Measurements from ENCODE around the gene EYA4. TPM values are rescaled to one million over a fixed set of nuclear protein-coding genes. Genes with fewer than 3 reads are reported as not detected.

EYA4 gene
- total RNA-seq, 2 experiments from 2014 or later: not detected

DNA sequence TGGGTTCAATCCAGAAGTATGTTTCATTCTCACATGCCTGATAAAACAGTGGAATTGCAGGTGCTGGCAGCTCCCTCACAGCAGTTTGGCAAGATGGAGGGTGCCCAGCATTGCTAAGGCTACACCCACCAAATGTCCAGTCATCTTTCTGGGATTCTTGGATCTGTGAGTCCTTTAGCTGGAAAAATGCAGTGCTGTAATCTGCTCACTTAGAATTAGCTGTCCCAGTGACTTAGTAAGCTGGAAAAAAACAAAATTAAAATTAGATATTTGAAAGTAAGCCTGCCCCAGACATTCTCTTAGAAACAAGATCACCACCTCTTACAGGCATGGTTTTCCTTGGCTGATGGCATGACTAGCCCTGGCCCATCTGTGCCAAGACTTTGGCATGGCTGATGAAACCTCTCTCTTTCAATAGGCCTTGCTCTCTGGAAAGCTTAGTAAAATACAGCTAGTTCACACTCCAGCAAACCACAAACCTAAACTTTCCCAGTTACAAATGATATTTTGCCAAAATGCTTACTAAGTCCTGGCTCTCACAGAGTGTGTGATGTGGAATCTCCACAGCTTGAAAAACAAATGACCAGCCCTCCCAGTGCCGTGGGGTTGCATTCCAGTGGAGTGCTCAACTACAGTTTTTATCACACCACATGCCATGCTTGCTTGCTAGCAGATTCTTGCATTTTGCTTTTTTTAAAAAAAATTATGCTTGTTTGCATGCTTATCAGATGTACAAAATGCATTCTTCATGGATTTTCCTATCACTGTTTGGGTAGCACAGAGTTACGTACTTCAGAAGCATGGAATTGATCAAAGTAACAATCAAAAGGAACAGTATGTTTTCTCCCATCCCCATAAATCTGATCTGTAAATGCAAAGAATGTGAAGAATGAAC is 261.5 kb downstream of the EYA4 start:
- H3K27ac Mint-ChIP-seq: no peak overlapping the region
- no peaks in the 10 kb centered on the region for H3K4me1 Mint-ChIP-seq
- no peaks in the 10 kb centered on the region for H3K9me3 Mint-ChIP-seq (ENCODE audit: low read depth)
- CTCF ChIA-PET: no interaction called here
- ATAC-seq: no peak
- no peaks in the 10 kb centered on the region for H3K36me3 Mint-ChIP-seq
- DNase-seq: no peak
- H3K4me3 Mint-ChIP-seq: no peak overlapping the region
- H3K27me3 Mint-ChIP-seq: peaks cover 5% of the 10 kb centered on the region

DNA sequence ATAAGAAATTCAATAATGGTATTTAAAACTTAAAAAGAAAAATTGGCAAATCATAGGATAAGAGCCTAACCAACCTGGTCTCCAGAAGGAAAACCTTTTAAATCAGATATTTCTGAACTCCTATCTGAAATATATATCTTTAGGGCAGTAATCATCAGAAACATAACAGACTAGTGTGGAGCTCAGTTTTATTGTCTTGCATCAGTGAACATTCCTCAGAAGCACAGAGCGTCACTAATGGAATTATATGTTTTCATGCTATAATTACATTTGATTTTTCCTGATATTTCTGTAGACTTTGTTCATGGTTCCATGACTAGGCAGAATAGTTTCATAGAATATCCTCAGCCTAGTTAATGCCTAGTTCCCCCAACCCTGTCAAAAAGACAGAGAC is 262.2 kb downstream of the EYA4 start:
- CTCF ChIA-PET: no interaction called here
- no peaks in the 10 kb centered on the region for H3K4me1 Mint-ChIP-seq

DNA sequence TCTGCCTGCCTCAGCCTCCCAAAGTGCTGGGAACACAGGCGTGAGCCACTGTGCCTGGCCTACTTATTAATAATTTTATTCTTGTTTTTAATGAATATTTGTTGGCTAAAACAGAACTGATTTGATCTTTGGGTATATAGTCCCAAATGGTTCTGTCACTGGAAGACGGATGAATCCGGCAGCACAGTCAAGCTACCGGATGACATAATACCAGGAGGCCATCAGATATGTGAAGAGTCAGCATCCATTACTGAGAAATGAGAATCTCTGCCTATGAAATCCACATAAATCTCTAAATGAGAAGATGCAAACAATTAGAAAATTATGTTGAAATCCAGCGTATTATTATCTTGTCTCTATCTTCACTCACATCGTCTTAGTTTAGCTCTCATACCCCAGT is 263.0 kb downstream of the EYA4 start:
- Mint-ChIP-seq H3K36me3 (no peaks in the 10 kb centered on the region), H3K4me3 (no peak overlapping the region), H3K4me1 (no peaks in the 10 kb centered on the region), H3K27me3 (peaks cover 3% of the 10 kb centered on the region), H3K27ac (no peak overlapping the region), H3K9me3 (ENCODE audit: low read depth) (no peaks in the 10 kb centered on the region)
- DNase-seq: no peak
- CTCF ChIA-PET: no interaction called here
- no peak for ATAC-seq

More for the DNA sequence above, 262.2 kb downstream of the EYA4 start:
- ATAC-seq (no peak), DNase-seq (no peak)
- Mint-ChIP-seq H3K4me3 (no peak overlapping the region), H3K9me3 (ENCODE audit: low read depth) (no peaks in the 10 kb centered on the region), H3K27ac (no peak overlapping the region), H3K27me3 (peaks cover 5% of the 10 kb centered on the region), H3K36me3 (no peaks in the 10 kb centered on the region)

DNA sequence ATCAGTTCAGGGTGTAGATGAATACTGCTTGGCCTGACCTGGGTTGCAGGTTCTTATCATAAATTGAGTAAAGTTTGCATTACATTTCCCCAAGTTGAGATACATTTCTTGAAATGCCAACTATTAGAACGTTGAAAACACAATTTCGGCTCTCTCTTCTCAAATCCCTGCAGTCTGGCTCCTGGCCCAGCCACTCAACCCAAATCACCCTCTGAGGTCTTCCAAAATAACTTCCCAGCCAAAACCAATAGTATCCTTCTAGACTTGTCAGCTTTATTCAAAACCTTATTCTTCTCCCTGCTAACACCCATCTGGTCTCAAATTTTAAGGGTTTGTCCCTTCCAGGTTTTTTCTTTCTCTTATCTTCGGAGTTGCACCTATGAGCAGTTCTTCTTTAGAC is 263.6 kb downstream of the EYA4 start:
- no peak overlapping the region for H3K27ac Mint-ChIP-seq
- CTCF ChIA-PET: no interaction called here
- no peaks in the 10 kb centered on the region for H3K4me1 Mint-ChIP-seq
- DNase-seq (no peak), ATAC-seq (no peak)
- H3K9me3 Mint-ChIP-seq (ENCODE audit: low read depth): no peaks in the 10 kb centered on the region
- no peak overlapping the region for H3K4me3 Mint-ChIP-seq
- peaks cover 3% of the 10 kb centered on the region for H3K27me3 Mint-ChIP-seq
- H3K36me3 Mint-ChIP-seq: no peaks in the 10 kb centered on the region

DNA sequence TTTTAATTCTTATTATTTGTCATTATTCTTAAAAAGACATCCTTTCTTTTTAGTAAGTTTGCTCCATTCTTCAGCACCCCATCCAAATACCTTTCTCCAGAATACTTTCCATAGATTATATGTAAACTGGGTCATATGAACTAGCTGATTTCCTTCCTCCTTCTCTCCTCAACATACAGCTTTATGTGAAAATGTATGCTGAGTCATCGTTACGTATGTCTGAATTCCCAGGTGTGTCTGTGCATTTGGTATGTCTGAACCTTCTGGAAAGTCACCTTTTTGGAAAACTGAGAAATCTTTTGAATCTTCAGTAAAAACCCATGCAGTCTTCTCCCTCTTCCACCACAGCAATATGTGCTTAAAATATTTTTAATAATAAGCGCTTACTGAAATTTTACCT is 264.5 kb downstream of the EYA4 start:
- H3K4me1 Mint-ChIP-seq: no peaks in the 10 kb centered on the region
- ATAC-seq: no peak
- H3K9me3 Mint-ChIP-seq (ENCODE audit: low read depth): no peaks in the 10 kb centered on the region
- H3K36me3 Mint-ChIP-seq: no peaks in the 10 kb centered on the region
- H3K27ac Mint-ChIP-seq: no peak overlapping the region
- CTCF ChIA-PET: no interaction called here
- H3K4me3 Mint-ChIP-seq: no peak overlapping the region
- DNase-seq: no peak
- H3K27me3 Mint-ChIP-seq: peaks cover 3% of the 10 kb centered on the region

DNA sequence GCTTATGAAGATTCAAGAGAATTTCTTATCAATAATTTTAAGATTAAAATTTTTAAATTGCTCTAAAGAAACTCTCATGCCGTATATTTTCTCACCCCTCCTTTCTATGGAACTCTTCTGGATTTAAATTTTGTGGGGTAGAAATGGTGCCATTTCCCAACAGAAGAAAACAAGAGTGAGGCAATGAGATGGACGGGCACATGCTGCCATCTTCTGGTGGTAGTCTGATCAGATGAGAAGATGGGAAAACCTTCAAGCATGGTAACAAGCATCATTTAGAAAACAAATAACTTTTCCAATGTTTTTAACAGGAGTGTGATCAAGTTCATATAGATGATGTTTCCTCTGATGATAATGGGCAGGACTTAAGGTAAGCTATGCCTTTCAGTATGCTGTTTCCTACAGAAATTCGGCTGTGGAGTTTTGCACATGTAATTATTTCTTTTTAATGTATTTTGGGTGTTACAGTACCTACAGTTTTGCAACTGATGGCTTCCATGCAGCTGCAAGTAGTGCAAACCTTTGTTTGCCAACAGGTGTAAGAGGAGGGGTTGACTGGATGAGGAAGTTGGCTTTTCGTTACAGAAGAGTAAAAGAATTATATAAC is 271.4 kb downstream of the EYA4 start:
- Mint-ChIP-seq H3K27me3 (peaks cover under 1% of the 10 kb centered on the region), H3K4me1 (no peaks in the 10 kb centered on the region), H3K36me3 (no peaks in the 10 kb centered on the region), H3K27ac (no peak overlapping the region), H3K4me3 (no peak overlapping the region), H3K9me3 (ENCODE audit: low read depth) (no peaks in the 10 kb centered on the region)
- no peak for ATAC-seq
- CTCF ChIA-PET: no interaction called here
- no peak for DNase-seq

DNA sequence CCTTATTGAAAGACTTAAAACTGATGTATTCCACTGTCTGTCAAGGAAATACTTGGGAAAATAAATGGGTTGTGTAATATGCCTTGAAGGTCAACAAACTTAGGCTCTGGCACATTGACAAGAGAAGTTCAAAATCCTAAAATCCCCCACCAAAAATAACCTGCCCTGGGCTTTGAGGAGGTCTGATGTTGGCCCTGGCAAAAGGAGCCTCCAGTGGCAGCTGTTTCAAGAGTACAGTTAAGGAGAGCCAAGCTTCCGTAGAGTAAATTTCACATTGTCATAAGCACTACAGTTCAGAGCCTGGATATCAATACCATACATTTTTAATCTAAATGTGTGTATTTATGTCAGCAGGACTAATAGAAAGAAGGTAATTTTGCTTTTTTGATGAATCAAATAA is 282.7 kb downstream of the EYA4 start:
- H3K4me1 Mint-ChIP-seq: no peaks in the 10 kb centered on the region
- H3K27me3 Mint-ChIP-seq: peaks cover 6% of the 10 kb centered on the region
- no peak for DNase-seq
- no peak overlapping the region for H3K4me3 Mint-ChIP-seq
- ATAC-seq: no peak
- CTCF ChIA-PET: no interaction called here
- H3K27ac Mint-ChIP-seq: no peak overlapping the region
- H3K9me3 Mint-ChIP-seq (ENCODE audit: low read depth): no peaks in the 10 kb centered on the region
- no peaks in the 10 kb centered on the region for H3K36me3 Mint-ChIP-seq

DNA sequence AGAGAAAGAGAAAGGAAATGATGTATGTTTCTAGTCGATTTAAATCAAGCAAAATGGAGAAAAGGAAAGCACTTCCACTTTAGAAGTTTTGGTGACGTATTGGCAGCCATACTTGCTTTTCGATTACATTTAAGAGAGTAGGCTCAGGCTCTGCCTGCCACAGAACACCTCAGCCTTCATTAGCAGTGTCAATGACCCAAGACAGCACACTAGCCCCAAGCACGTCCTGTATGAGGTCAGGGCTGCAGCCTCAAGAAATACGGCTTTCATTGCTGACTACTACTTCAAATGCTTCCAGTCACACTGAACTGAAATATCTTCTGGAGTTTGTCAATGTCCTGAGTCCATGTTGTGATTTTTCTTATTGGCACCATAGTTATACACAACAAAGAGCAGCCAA is 285.3 kb downstream of the EYA4 start:
- H3K27ac Mint-ChIP-seq: no peak overlapping the region
- H3K4me1 Mint-ChIP-seq: no peaks in the 10 kb centered on the region
- H3K9me3 Mint-ChIP-seq (ENCODE audit: low read depth): no peaks in the 10 kb centered on the region
- no peak for ATAC-seq
- CTCF ChIA-PET: no interaction called here
- no peak overlapping the region for H3K4me3 Mint-ChIP-seq
- no peak for DNase-seq
- peaks cover 8% of the 10 kb centered on the region for H3K27me3 Mint-ChIP-seq
- H3K36me3 Mint-ChIP-seq: no peaks in the 10 kb centered on the region

DNA sequence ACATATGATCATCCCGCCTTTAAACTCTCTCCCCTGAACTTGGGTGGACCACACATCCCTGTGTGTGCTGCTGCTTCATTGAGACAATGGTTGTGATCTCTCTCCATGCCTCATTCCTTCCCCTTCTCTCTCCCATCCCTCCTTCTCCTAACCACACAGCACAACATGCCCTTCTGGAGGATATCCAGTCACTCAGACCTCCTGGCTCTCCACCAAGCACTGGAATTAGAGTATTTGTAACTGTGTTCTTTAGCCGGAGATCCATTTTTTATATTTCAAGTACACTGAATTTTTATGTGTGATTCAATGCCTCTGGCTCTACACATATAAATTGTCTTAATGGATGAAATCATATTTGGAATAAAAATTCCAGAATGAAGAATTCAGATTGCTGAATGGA is 287.4 kb downstream of the EYA4 start:
- ATAC-seq (no peak), DNase-seq (no peak)
- CTCF ChIA-PET: no interaction called here
- Mint-ChIP-seq H3K27me3 (peaks cover 11% of the 10 kb centered on the region), H3K4me3 (no peak overlapping the region), H3K36me3 (no peaks in the 10 kb centered on the region), H3K4me1 (no peaks in the 10 kb centered on the region), H3K9me3 (ENCODE audit: low read depth) (no peaks in the 10 kb centered on the region), H3K27ac (no peak overlapping the region)

DNA sequence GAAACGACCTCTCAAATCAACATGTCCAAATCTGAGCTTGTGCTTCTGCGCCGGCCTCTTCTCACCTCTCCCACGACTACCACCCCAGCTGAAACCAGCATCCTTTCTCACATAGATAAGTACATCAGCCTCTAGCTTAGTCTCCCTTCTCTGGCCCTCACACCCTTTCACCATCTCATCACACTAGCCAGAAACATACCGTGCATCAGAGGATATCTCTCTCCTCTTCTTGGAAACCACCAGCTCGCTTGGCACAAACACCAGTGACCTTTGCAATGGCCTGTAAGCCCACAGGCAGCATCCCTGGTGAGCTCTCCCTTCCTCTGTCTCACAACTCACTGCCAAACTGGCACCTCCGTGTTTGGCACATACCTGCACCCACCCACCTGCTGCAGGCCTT is 291.8 kb downstream of the EYA4 start:
- Mint-ChIP-seq H3K27ac (no peak overlapping the region), H3K4me1 (no peaks in the 10 kb centered on the region), H3K9me3 (ENCODE audit: low read depth) (no peaks in the 10 kb centered on the region), H3K4me3 (no peak overlapping the region), H3K36me3 (no peaks in the 10 kb centered on the region), H3K27me3 (peaks cover 11% of the 10 kb centered on the region)
- DNase-seq: no peak
- ATAC-seq: no peak
- CTCF ChIA-PET: no interaction called here

DNA sequence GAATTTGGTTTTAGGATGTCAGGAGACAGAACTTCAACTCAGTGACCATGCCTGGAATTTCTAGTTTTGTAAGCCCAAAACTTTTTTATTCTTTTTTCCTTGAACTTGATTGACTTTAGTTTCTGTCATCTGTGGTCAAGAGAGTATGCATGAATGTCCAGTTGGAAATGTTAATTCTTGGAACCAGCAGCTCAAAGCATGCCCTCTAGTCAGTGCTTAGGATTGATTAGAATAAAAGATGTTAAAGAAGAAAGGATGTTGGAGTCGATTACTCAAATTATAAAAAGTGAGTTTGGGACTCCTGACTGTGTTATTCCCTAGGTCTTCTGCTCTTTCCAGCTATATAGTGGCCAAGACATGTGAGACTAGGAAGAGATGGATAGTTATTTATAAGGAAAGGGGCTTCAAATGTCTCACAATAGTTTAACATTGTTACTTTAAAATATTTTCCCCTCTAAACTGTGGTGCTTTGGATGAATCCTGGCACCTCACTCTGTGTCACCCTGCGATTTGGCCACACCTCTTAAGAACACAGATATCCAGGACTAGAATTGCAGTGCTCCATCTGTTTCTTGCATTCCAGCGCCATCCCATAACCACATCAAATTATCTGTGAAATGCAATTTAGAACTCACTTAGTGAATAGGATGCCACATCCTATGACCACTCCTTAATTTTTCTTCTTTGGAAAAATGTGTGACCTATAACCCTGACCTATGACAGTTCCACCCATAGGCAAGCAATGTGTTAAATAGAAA is 298.5 kb downstream of the EYA4 start:
- Mint-ChIP-seq H3K27me3 (peaks cover 3% of the 10 kb centered on the region), H3K27ac (no peak overlapping the region), H3K9me3 (ENCODE audit: low read depth) (no peaks in the 10 kb centered on the region), H3K4me3 (no peak overlapping the region), H3K4me1 (no peaks in the 10 kb centered on the region), H3K36me3 (no peaks in the 10 kb centered on the region)
- no peak for DNase-seq
- ATAC-seq: no peak
- CTCF ChIA-PET: no interaction called here

DNA sequence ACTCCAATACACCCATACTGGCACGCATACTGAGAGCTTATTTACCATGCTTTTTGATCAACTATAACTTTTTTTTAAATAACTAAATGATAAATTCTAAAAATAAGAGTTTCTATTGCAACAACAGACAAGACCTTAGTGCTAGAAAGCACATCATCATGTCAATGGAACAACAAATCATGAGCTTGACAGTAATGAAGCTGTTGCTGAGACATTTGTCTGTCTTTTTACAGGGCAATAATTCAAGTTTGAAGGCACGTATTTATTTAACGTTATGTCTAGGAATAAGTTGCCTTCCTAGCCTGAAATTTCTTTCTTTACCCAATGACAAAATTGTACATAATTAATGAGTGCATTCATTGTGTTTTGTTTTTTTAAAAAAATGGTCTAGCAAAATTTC is 299.2 kb downstream of the EYA4 start:
- H3K4me1 Mint-ChIP-seq: no peaks in the 10 kb centered on the region
- ATAC-seq (no peak), DNase-seq (no peak)
- H3K36me3 Mint-ChIP-seq: no peaks in the 10 kb centered on the region
- no peaks in the 10 kb centered on the region for H3K27me3 Mint-ChIP-seq
- H3K27ac Mint-ChIP-seq: no peak overlapping the region
- no peak overlapping the region for H3K4me3 Mint-ChIP-seq
- CTCF ChIA-PET: no interaction called here
- no peaks in the 10 kb centered on the region for H3K9me3 Mint-ChIP-seq (ENCODE audit: low read depth)

DNA sequence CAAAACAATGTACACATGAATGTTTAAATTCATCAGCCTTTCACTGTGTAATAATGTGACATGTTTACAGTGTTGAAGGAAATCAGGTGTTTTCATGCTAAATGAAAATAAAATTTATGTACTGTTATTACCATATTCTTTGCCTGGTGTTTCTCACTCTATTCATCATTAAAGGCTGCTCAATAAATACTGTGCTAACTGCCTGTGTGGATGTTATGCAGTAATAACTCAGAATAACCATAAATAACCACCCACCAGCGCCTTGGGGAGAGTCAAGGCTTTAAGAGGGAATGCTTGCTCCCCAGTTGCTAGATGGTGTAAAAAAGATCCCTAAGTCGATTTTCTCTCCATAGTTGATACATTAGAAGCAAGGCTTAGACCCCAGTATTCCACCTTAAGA is 299.9 kb downstream of the EYA4 start:
- no peaks in the 10 kb centered on the region for H3K36me3 Mint-ChIP-seq
- no peaks in the 10 kb centered on the region for H3K4me1 Mint-ChIP-seq
- H3K27me3 Mint-ChIP-seq: no peaks in the 10 kb centered on the region
- DNase-seq (no peak), ATAC-seq (no peak)
- H3K27ac Mint-ChIP-seq: no peak overlapping the region
- no peaks in the 10 kb centered on the region for H3K9me3 Mint-ChIP-seq (ENCODE audit: low read depth)
- H3K4me3 Mint-ChIP-seq: no peak overlapping the region
- CTCF ChIA-PET: no interaction called here

All from activated CD8-positive, alpha-beta memory T cell treated with anti-CD3 and anti-CD28 coated beads, Interleukin-2, amount 10 ng/mL, durations not matched to agents 7 days and 5 days (primary cell).